Measurements from ENCODE around the gene KCNT2.
"Not testable (repeated sequence)": the region's sequence is repeated elsewhere in the genome, so short reads cannot be mapped to it uniquely, and the experiment has no call there.

KCNT2 gene

DNA sequence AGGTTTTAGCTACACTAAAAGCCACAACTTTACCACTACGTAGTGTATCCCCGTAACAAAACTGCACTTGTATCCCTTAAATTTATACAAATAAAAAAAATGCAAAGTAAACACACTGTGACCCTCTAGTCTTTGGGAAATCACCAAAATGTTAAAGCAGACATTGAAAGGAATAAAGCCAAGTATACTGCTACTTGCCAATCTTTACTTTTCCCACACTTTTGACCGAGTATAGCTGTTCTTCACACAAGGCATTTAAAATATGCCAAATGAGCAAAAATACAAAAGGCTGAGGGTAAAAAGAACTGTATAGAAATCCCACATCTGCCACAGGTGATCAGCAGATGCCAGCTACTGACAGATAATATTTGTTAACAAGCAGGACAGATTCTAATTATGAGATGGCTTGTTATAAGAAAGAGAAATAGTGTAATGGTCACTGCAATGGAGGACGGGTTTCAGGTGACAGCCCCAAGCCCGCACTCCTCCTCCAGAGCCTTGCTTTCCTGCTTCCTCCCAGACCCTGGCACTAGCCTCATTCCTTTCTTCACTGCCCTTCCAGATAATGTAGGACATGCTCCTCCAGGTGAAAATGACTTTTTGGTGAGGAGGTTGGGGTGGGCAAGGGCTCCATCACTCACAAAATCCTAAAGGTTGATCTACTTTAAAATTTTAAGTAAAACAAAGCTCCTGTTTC is 18.1 kb downstream of the KCNT2 start:
- DNase-seq: no peak

GRCh38 chr1:196584696-196585095 is 23.5 kb downstream of the KCNT2 start:
- DNase-seq: no peak

GRCh38 chr1:196577386-196577785 is 30.9 kb downstream of the KCNT2 start:
- DNase-seq: no peak

DNA sequence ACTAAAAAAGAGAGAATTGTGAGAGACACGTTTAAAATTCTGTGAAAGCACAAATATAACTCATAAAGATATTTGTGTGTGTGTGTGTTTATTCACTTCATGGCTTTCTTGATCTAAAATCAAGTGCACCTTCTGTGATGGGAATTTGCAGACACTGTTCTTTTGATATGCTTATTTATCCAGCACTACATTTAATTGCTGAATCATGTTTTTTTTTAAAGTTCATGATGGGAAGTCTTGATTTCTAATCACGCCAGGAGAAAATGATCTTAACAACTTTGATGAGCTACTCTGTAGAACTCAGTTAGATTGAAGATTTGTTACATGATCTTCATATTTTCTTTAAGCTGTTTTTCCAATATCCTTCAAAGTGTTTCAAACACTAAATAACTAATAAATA is 35.0 kb downstream of the KCNT2 start:
- no peak for DNase-seq

GRCh38 chr1:196567238-196567637 is 41.0 kb downstream of the KCNT2 start:
- DNase-seq: no peak

GRCh38 chr1:196563768-196564167 is 44.5 kb downstream of the KCNT2 start:
- DNase-seq: no peak

DNA sequence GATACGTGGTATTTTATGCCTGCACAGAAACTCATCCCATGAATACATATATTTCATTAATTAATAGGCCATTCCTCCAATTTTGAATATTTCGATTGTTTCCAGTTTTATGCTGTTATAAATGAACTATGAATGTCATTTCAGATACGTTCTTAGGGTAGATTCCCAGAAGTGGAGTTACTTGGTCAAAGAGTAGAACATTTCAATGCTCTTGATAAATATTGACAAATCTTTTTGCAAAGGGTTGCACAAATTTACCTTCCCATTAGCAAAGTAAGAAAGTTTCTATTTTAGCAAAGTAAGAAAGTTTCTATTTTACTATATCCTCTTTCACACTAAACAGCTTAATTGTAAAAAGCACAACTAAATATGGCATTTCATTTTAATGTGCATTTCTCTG is 48.9 kb downstream of the KCNT2 start:
- no peak for DNase-seq

DNA sequence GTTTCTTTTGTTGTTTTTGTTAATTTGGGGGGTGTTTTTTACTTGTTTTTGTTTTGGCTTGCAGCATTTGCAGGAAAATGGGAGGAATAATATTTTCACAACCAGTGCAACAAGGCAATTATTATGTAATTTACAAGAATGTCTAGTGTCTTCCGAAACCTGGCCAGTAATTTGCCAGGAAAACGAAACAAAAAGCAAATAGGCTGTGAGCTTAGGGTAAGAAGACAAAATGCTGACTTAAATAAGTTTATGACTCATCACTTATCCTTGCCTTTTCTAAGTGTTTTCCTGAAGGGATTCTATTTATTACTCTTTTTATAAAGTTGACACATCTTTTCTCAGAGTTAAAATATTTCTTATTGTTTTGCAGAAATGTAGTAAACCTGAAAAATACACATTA is 49.8 kb downstream of the KCNT2 start:
- no peak for DNase-seq

- no peak for DNase-seq
Observed at GRCh38 chr1:196557797-196558196, 50.4 kb downstream of the KCNT2 start.

DNA sequence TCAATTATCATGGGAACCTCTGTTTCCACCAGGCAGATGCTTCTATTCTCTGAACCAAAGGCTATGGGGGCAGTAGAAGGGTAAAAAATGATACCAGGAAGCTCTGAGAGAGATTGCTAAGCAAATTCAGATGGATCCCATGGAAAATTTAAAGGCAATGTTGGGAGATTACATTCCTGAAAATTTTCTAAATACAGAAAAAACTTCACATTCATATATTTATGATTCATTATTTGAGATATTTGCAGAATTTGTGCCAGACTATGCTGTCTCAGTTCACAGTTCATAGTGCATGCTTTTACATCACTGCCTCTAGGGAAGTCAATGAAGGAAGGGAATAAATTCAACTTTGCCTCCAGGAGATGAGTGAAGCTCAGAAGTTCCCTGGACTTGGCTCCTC is 57.5 kb downstream of the KCNT2 start:
- DNase-seq: no peak

- DNase-seq: no peak
Observed at GRCh38 chr1:196546272-196547111, 61.7 kb downstream of the KCNT2 start.

- DNase-seq: no peak
Observed at GRCh38 chr1:196545222-196545621, 63.0 kb downstream of the KCNT2 start.

DNA sequence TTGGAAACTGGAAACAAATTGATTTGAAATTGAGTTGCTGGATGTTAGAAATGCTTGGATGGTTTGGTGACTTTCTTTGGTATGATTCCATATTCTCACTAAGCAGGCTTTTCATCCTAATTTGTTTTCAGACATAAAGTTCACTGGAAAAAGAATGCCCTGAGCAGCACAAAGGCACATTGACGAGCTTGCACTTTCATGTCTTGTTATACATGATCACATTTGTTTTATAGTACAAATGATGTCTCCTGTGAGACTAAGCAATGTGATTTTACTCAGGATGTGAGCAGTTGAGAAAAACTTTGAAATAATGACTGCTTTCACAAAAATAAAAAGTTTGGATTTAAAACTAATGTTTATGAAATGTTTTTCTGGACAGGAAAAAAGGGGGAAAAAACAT is 63.6 kb downstream of the KCNT2 start:
- DNase-seq: no peak

- DNase-seq: no peak
Observed at GRCh38 chr1:196543833-196544232, 64.4 kb downstream of the KCNT2 start.

DNA sequence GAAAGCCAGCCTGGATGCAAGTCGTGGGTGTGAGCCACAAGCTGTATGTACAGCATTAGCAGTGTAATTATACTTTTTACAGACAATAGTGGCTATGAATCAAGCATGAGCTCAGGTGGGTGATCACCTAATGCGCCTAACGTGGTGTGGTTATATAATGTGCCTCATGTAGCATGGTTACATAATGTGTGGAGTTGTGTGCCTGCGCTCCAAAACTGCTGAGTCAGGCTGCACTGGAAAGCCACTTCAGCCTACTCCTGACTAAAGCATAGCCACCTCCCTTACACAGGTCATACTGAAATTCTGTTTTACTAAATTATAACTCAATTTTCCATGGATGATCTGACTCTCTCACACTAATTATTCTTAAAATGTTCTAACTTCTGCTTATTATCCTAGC is 69.8 kb downstream of the KCNT2 start:
- no peak for DNase-seq

GRCh38 chr1:196535727-196536126 is 72.5 kb downstream of the KCNT2 start:
- DNase-seq: no peak

DNA sequence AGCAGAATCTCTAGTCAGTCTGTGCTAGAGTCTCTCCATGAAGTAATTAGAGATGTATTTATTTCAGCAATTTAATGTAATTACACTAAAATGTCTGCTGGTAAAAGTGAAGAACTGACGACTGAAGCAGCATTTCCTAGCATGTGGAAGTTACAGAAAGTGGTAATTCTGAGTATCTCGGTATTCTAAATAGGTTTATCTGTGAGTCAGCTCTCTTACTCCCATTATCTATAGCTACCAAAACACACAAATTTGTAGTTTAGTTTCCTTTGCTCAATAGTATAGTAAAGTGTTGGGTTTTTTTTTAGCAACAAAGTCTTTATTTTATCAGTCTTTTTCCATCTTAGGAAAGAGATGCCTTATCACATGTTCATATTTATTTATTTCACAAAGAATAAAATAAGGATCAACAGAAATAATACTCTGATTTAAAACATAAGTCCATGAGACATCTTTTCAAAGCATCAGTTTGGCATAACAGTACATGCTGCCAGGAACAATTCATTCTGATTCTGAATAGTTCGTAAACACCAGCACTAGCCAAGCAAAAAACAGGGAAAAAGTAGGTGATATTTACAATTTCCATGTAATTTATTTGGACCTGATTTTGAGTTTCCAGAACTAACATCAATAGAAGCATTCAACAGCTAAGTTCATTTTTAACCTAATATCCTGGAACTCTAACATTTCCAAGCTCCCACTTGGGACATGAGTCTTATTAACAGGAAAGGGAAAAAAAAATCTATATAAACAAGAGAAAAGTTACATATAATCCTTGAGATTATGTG is 76.3 kb downstream of the KCNT2 start:
- no peak for DNase-seq

- DNase-seq: no peak
Observed at GRCh38 chr1:196527919-196528318, 80.3 kb downstream of the KCNT2 start.

- DNase-seq: not testable (repeated sequence)
Observed at GRCh38 chr1:196522574-196523345, 85.5 kb downstream of the KCNT2 start.

DNA sequence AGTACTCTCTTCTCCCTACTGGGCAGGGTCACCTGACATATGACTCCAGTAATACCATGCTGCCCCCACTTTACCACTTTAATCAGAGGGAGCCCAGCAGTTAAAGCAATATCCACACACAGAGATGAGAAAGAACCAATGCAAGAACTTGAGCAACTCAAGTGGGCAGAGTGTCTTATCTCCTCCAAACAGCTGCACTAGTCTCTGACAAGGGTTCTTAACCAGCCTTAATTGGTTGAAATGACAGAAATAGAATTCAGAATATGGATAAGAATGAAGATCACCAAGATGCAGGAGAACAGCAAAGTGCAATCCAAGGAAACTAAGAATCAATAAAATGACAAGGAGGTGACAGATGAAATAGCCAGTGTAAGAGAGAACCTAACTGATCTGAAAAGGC is 91.0 kb downstream of the KCNT2 start:
- no peak for DNase-seq

GRCh38 chr1:196516373-196516772 is 91.9 kb downstream of the KCNT2 start:
- no peak for DNase-seq

GRCh38 chr1:196515904-196516303 is 92.3 kb downstream of the KCNT2 start:
- no peak for DNase-seq

DNA sequence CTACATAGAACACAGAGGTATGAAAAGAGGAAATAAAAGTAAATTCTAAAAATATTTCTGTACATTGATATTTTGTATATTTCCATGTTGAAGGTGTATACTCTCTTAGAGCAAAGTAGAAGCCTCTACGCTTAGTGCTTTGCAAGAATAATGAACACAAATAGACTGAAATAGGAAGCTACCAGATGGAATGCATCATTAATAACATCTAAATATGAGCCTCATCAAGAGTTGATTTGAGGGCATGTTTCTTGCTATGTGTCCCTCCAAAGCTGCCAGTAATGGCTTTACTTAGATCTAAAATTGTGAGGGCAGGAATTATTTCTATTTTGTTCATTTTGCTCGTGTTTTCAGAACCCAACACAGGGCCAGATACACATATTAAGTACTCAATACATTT is 94.4 kb downstream of the KCNT2 start:
- no peak for DNase-seq

All from CD4-positive, alpha-beta T cell treated with Interferon gamma for 1 hour (primary cell).